Neuron (in vitro differentiated cells): Measurements from ENCODE around the gene FAM131A.
A peak's percentile ranks its signal among the peaks of the same experiment; 100 is the strongest.

Source experiments
- H2AFZ ChIP-seq: one replicate; pipeline ENCODE4 v1.6.1; 2013; ENCODE audit warnings: low read depth, mild to moderate bottlenecking, inconsistent platforms, low read length, moderate library complexity
- H3K27me3 ChIP-seq: one replicate; pipeline ENCODE4 v1.6.1; 2013; ENCODE audit warnings: low read length; ENCODE audit not compliant: insufficient read depth
- H3K36me3 ChIP-seq: one replicate; pipeline ENCODE4 v1.6.1; 2013; ENCODE audit warnings: low read length; ENCODE audit not compliant: insufficient read depth
- H3K4me1 ChIP-seq: one replicate; pipeline ENCODE4 v1.6.1; 2013; ENCODE audit warnings: low read length; ENCODE audit not compliant: insufficient read depth
- H3K4me3 ChIP-seq: 2 replicates; pipeline ENCODE4 v1.5.1; 2013; ENCODE audit warnings: mild to moderate bottlenecking, low read length, moderate library complexity
- H3K9me3 ChIP-seq: one replicate; pipeline ENCODE4 v1.6.1; 2013; ENCODE audit warnings: low read length

Gene FAM131A

DNA sequence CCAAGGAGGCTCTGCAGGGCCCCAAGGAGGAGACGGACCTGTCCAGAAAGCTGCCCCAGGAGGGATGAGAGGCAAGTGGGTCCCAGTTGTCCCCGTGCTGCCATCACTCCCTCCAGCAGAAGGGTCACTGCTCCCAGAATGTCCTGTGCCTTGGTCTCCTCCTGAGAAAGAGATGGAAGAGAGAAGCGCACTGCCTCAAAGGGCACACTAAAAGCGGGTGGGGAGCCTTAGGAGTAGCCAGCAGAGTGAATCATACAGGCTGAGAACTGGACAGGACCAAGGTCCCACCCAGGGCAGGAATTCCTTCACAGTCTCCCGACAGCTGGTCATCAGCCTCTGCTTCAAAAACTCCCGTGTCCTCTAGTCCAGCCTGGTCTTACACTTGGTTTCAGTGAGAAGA, 36.0 kb downstream of the FAM131A start:
- Histone ChIP-seq H3K27me3 (no peaks in the 10 kb centered on the region), H3K9me3 (no peaks in the 10 kb centered on the region), H2AFZ (no peak overlapping the region), H3K4me1 (peaks cover 29% of the 10 kb centered on the region), H3K36me3 (peaks cover 13% of the 10 kb centered on the region), H3K4me3 (no peak overlapping the region)

DNA sequence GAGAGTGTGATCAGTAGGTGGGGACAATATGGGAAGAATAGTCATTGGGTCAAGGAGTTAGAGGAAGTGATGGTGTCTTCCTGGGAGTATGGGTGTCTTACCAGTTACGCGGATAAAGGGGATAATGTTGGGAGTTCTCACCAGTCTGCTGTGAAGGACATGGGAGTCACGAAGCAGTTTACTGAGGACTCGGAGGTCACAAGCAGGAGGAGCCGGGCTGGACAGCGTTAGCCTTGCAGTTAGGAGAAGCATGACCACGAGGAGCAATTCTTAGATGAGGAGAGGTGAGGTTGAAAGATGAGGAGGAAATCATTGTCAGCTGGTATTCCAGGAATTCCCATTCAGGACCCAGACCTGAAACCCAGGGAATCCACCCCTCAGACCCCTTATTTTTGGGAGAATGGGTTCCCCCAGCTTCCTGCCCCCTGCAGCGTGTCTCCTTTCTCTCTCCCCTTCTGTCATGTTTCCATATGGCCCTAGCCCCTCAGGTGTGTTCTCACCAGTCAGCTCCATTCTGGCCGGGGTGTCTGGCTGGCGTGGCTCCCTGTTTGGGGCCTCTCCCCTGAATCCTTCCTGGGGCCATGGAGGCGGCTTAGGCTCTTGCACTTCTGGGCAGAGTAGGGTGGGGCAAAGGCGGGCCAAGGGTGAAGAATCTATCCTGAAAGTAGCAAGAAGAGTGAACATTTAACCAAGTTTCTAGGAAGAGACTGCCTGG, 38.5 kb downstream of the FAM131A start:
- Histone ChIP-seq H3K27me3 (peaks cover 4% of the 10 kb centered on the region), H2AFZ (no peak overlapping the region), H3K4me3 (no peak overlapping the region), H3K36me3 (no peaks in the 10 kb centered on the region), H3K4me1 (peaks cover 45% of the 10 kb centered on the region), H3K9me3 (no peaks in the 10 kb centered on the region)

DNA sequence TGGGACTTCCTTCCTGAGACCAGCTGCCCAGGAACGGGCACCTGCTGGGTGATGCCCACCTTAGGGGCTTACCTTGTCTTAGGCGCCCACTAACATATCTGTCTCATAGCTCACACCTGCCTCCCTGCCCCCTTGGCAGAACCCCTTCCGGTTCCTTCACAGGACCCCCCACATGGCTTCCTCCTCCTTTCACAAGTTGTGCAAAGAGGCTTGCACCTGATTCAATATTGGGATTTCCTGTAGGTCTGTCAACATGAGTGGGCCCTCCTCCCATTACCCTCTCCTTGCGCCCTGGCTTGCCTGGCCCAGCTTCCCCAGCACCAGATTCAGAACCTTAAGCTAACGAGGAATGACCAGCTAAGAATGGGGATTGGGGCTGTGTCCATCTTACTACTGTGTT, 40.0 kb downstream of the FAM131A start:
- H3K4me1 ChIP-seq = peaks cover 39% of the 10 kb centered on the region
- peaks cover 4% of the 10 kb centered on the region for H3K27me3 ChIP-seq
- H3K4me3 ChIP-seq = peak overlapping the region; percentile 29
- no peaks in the 10 kb centered on the region for H3K9me3 ChIP-seq
- no peaks in the 10 kb centered on the region for H3K36me3 ChIP-seq
- H2AFZ ChIP-seq = no peak overlapping the region

- Histone ChIP-seq H3K36me3 (no peaks in the 10 kb centered on the region), H3K4me1 (peaks cover 36% of the 10 kb centered on the region), H3K4me3 (peak within 1 kb of the TSS; percentile 29), H3K9me3 (no peaks in the 10 kb centered on the region), H2AFZ (peak within 1 kb of the TSS; percentile 20), H3K27me3 (peaks cover 4% of the 10 kb centered on the region)
Measured at GRCh38 chr3:184377882-184378445, 40.6 kb downstream of the FAM131A start, which contains the start of gene THPO. TSS of gene THPO (minus strand) at chr3:184378207. CDS start at chr3:184376259, 1,948 bp downstream.

DNA sequence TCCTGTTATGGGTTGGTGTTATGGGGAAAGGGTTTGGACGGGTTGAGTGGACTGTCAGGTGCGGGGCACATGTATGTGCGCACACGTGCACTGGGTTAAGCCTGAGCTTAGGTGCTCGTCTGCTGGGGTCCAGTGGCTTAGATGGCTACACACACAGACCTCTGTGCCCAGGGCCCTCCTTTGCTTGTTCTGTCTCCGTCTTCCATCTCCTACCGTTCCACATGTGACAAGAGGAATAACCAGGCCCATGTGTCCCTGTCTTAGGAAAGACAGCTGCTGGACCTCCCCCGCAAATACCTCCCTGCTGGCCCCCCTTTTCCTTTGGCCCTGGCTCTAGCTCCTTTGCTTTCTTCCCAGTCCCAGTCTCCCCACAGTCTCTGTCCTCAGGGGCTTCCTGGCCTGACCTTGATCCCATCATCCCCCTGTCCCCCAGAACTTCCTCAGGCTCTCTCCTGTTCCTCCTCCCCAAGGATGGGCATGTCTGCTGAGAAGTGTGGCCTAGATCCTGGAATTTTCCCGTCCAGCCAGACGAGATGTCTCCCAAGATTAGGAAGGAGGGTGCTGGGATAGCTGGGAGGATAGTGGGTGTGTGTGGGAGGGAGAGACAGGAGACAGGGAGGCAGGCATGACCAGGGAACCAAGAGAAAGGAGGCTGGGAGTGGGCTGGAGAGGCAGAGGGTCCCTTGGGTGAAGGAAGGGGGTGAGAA, 41.4 kb downstream of the FAM131A start:
- Histone ChIP-seq H2AFZ (no peak overlapping the region), H3K4me3 (peak overlapping the region; percentile 43), H3K4me1 (peaks cover 36% of the 10 kb centered on the region), H3K27me3 (peaks cover 4% of the 10 kb centered on the region), H3K36me3 (no peaks in the 10 kb centered on the region), H3K9me3 (no peaks in the 10 kb centered on the region)

DNA sequence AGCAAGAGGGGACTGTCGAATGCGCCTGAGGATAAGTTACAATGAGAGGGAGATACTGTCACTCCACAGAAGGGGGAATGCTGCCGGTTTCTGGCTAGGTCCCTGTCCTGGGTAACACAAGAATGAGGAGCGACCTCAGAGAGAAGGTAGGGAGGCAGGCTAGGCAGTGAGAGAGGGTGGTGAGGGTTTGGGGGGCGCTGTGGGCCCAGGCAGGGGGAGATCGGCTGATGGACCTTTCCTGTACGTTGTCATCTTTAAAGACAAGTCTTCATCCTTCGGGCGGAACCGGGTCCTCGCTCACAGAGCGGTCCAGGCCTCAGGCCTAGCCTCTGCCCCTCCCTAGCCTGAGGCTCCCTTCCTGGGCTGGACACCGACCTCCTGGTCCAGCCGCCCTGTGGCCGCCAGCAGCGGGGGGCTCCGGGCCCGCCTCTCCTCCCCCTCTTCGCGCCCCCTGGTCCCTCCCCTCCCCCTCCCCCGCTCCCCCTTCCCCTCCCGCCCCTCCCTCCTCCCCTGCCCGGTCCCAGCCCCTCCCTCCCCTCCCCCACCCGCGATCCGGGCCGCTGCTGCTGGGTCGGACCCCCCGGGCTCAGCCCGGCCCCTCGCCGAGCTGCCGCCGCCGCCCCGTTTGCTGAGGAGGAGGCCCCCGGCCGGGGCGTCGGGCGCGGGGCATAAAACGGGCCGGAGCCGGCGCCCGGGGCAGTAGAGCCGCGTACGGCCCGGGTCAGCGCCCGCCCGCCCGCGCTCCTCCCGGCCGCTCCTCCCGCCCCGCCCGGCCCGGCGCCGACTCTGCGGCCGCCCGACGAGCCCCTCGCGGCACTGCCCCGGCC, 42.2 kb downstream of the FAM131A start, which contains the start of gene CHRD:
CHRD (plus strand) TSS at position 697 of the 827 bp plus-strand sequence. CDS start 265 bp downstream, outside the sequence.
- no peaks in the 10 kb centered on the region for H3K9me3 ChIP-seq
- peaks cover 4% of the 10 kb centered on the region for H3K27me3 ChIP-seq
- H3K4me1 ChIP-seq = peaks cover 36% of the 10 kb centered on the region
- no peaks in the 10 kb centered on the region for H3K36me3 ChIP-seq
- peak within 1 kb of the TSS; percentile 43 for H3K4me3 ChIP-seq
- H2AFZ ChIP-seq = no peak within 1 kb of the TSS

DNA sequence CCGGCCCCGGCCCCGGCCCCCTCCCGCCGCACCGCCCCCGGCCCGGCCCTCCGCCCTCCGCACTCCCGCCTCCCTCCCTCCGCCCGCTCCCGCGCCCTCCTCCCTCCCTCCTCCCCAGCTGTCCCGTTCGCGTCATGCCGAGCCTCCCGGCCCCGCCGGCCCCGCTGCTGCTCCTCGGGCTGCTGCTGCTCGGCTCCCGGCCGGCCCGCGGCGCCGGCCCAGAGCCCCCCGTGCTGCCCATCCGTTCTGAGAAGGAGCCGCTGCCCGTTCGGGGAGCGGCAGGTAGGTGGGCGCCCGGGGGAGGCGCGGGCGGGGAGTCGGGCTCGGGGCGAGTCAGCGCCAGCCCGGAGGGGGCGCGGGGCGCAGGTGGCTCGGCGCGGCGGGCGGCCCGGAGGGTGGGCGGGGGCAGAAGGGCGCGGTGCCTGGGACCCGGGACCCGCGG, 42.8 kb downstream of the FAM131A start:
- Histone ChIP-seq H3K27me3 (peaks cover 4% of the 10 kb centered on the region), H3K4me3 (peak overlapping the region; percentile 42), H3K9me3 (no peaks in the 10 kb centered on the region), H3K4me1 (peaks cover 36% of the 10 kb centered on the region), H3K36me3 (no peaks in the 10 kb centered on the region), H2AFZ (no peak overlapping the region)

GRCh38 chr3:184380627-184381260, 43.3 kb downstream of the FAM131A start:
- Histone ChIP-seq H2AFZ (no peak overlapping the region), H3K4me1 (peaks cover 36% of the 10 kb centered on the region), H3K27me3 (peaks cover 4% of the 10 kb centered on the region), H3K36me3 (no peaks in the 10 kb centered on the region), H3K4me3 (peak overlapping the region; percentile 42), H3K9me3 (no peaks in the 10 kb centered on the region)

DNA sequence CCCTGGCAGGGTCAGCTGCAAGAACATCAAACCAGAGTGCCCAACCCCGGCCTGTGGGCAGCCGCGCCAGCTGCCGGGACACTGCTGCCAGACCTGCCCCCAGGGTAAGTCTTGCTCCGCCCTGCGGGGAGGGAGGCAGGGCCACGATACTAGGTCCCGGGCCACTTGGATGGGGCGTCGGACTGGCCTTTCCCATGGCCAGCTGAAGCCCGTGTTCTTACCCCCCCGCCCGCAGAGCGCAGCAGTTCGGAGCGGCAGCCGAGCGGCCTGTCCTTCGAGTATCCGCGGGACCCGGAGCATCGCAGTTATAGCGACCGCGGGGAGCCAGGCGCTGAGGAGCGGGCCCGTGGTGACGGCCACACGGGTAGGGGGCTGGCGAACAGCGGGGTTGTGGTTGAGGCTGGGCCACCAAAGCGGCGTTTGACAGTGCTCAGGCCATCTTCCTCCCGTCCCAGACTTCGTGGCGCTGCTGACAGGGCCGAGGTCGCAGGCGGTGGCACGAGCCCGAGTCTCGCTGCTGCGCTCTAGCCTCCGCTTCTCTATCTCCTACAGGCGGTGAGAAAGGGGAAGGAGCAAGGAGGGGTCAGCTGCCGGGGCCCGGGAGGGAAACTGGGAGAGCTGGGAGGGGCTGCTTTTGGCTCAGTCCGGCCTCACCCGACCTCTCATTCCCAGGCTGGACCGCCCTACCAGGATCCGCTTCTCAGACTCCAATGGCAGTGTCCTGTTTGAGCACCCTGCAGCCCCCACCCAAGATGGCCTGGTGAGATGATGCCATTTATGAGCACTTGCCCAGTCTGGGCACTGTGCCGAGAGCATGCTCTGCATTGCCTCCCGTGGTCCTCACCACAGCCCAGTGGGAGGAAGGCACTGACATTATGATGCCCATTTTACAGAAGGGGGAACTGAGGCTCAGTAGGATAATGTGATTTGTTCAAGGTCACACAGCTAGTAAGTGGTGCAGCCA, 44.1 kb downstream of the FAM131A start:
- Histone ChIP-seq H3K27me3 (peaks cover 4% of the 10 kb centered on the region), H3K4me3 (no peak overlapping the region), H2AFZ (no peak overlapping the region), H3K4me1 (peaks cover 36% of the 10 kb centered on the region), H3K9me3 (no peaks in the 10 kb centered on the region), H3K36me3 (no peaks in the 10 kb centered on the region)

DNA sequence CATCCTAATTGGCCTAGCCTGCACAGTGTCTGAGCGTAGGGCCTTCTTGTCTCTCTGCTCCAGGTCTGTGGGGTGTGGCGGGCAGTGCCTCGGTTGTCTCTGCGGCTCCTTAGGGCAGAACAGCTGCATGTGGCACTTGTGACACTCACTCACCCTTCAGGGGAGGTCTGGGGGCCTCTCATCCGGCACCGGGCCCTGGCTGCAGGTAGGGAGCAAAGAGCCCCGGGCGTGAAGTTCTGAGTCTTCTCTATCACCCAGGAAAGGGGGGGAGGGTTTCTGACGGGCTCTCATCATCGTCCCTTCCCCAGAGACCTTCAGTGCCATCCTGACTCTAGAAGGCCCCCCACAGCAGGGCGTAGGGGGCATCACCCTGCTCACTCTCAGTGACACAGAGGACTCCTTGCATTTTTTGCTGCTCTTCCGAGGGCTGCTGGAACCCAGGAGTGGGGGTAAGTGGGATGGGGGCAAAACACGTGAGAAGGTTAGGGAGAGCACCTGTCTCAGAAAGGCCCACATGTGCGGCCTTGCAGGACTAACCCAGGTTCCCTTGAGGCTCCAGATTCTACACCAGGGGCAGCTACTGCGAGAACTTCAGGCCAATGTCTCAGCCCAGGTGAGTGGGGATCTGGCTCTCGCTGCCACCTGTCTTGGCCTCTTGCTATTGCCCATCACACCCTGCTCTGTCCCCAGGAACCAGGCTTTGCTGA, 45.1 kb downstream of the FAM131A start:
- no peak overlapping the region for H3K4me3 ChIP-seq
- H2AFZ ChIP-seq = no peak overlapping the region
- H3K27me3 ChIP-seq = peaks cover 4% of the 10 kb centered on the region
- H3K4me1 ChIP-seq = peaks cover 32% of the 10 kb centered on the region
- H3K9me3 ChIP-seq = no peaks in the 10 kb centered on the region
- H3K36me3 ChIP-seq = no peaks in the 10 kb centered on the region

- no peaks in the 10 kb centered on the region for H3K9me3 ChIP-seq
- H3K4me3 ChIP-seq = no peak overlapping the region
- no peaks in the 10 kb centered on the region for H3K36me3 ChIP-seq
- peaks cover 25% of the 10 kb centered on the region for H3K4me1 ChIP-seq
- H3K27me3 ChIP-seq = peaks cover 4% of the 10 kb centered on the region
- H2AFZ ChIP-seq = no peak overlapping the region
Measured at GRCh38 chr3:184383033-184383740, 45.8 kb downstream of the FAM131A start.
